GM23338 (cell line): ENCODE data around the gene SRGAP2C. TPM values are rescaled to one million over a fixed set of nuclear protein-coding genes. Genes with fewer than 3 reads are reported as not detected.
A peak's percentile ranks its signal among the peaks of the same experiment; 100 is the strongest.
"Not testable (repeated sequence)": the region's sequence is repeated elsewhere in the genome, so short reads cannot be mapped to it uniquely, and the experiment has no call there.

Experiments used
- ATAC-seq: fragments of 200-7000 bp; cut with Tn5 transposase; 3 replicates; pipeline ENCODE4 v1.9.1; 2020
- DNase-seq: peaks from one replicate; pipeline ENCODE4 v3.0.0-alpha.2; 2015; ENCODE audit warnings: low spot score
- H2AFZ ChIP-seq: fragments of 200-600 bp; sonication (generic); 2 replicates; pipeline ENCODE4 v1.8.0; 2016; ENCODE audit warnings: antibody characterized with exemption, mild to moderate bottlenecking, moderate library complexity
- H3F3A ChIP-seq: fragments of 200-600 bp; sonication (generic); replicated peaks from 2 replicates; pipeline ENCODE4 v1.8.0; 2017; ENCODE audit warnings: antibody characterized with exemption, mixed run types, low read depth
- H3K27ac ChIP-seq: fragments of 200-600 bp; sonication (generic); 2 replicates; pipeline ENCODE4 v1.6.1; 2016; ENCODE audit warnings: low read depth
- H3K27me3 ChIP-seq: fragments of 200-600 bp; sonication (generic); 2 replicates; pipeline ENCODE4 v1.8.0; 2016; ENCODE audit warnings: mild to moderate bottlenecking, mixed run types, moderate library complexity; ENCODE audit not compliant: insufficient read depth
- H3K36me3 ChIP-seq: fragments of 200-600 bp; sonication (generic); 2 replicates; pipeline ENCODE4 v1.8.0; 2016; ENCODE audit warnings: mild to moderate bottlenecking; ENCODE audit not compliant: insufficient read depth
- H3K4me1 ChIP-seq: fragments of 200-600 bp; sonication (generic); 2 replicates; pipeline ENCODE4 v1.8.0; 2016; ENCODE audit warnings: mild to moderate bottlenecking, moderate library complexity; ENCODE audit not compliant: insufficient read depth
- H3K4me2 ChIP-seq: fragments of 200-600 bp; sonication (generic); 2 replicates; pipeline ENCODE4 v1.7.1; 2017; ENCODE audit warnings: mixed run types
- H3K4me3 ChIP-seq: fragments of 200-600 bp; sonication (generic); 2 replicates; pipeline ENCODE4 v1.6.1; 2016; ENCODE audit warnings: mixed run types
- H3K79me2 ChIP-seq: fragments of 200-600 bp; sonication (generic); replicated peaks from 2 replicates; pipeline ENCODE4 v1.8.0; 2017; ENCODE audit warnings: mild to moderate bottlenecking; ENCODE audit not compliant: insufficient read depth
- H3K9me2 ChIP-seq: fragments of 200-600 bp; sonication (generic); 2 replicates; pipeline ENCODE4 v1.8.0; 2017; ENCODE audit not compliant: insufficient read depth
- H4K20me1 ChIP-seq: fragments of 200-600 bp; sonication (generic); replicated peaks from 2 replicates; pipeline ENCODE4 v1.8.0; 2017; ENCODE audit warnings: mild to moderate bottlenecking; ENCODE audit not compliant: insufficient read depth
- H3K27ac Mint-ChIP-seq: 2 replicates; pipeline ENCODE4 v1.8.0; 2020; ENCODE audit warnings: inconsistent platforms, mild to moderate bottlenecking, moderate library complexity, mixed read lengths
- H3K27me3 Mint-ChIP-seq: 3 replicates; pipeline ENCODE4 v1.8.0; 2022; ENCODE audit warnings: low read depth, mild to moderate bottlenecking, moderate library complexity, mixed read lengths, inconsistent platforms; ENCODE audit not compliant: insufficient read depth, poor library complexity
- H3K36me3 Mint-ChIP-seq: 3 replicates; pipeline ENCODE4 v1.8.0; 2021; ENCODE audit warnings: low read depth, mild to moderate bottlenecking, inconsistent platforms, moderate library complexity, mixed read lengths
- H3K4me1 Mint-ChIP-seq: 3 replicates; pipeline ENCODE4 v1.8.0; 2020; ENCODE audit warnings: mild to moderate bottlenecking, inconsistent platforms, mixed read lengths
- H3K4me3 Mint-ChIP-seq: 3 replicates; pipeline ENCODE4 v1.8.0; 2021; ENCODE audit warnings: moderate library complexity, mild to moderate bottlenecking, inconsistent platforms, mixed read lengths
- H3K9me3 Mint-ChIP-seq: 3 replicates; pipeline ENCODE4 v1.8.0; 2020; ENCODE audit warnings: moderate library complexity, mild to moderate bottlenecking, inconsistent platforms, mixed read lengths
- polyA plus RNA-seq: library from polyadenylated mRNA; unstranded; fragments of >200 nt; fragmentation: Nextera tagmentation; extraction: Ambion mirVana; gene quantifications from 2 replicates; pipeline ENCODE4 v1.2.1, GENCODE V29; 2016
- total RNA-seq: library from RNA; depleted of rRNA; stranded (reverse); fragments of >200 nt; shearing (Covaris generic); gene quantifications from 2 replicates; pipeline ENCODE4 v1.2.3, GENCODE V29; 2014

SRGAP2C gene
- total and polyA plus RNA-seq, 2 experiments from 2014 or later = 18.0 to 20.4 TPM

- ATAC-seq, H3K36me3 ChIP-seq, H3K4me1 ChIP-seq, H2AFZ ChIP-seq, H3K9me3 Mint-ChIP-seq, DNase-seq, H3K4me1 Mint-ChIP-seq, H3K4me3 ChIP-seq, H4K20me1 ChIP-seq, H3K27ac Mint-ChIP-seq, H3K4me2 ChIP-seq, H3F3A ChIP-seq, H3K27me3 ChIP-seq, H3K36me3 Mint-ChIP-seq, H3K79me2 ChIP-seq, H3K4me3 Mint-ChIP-seq, H3K27ac ChIP-seq, H3K27me3 Mint-ChIP-seq, H3K9me2 ChIP-seq: not testable (repeated sequence)
Measured at GRCh38 chr1:121316081-121316480, 131.3 kb downstream of the SRGAP2C start.

- not testable (repeated sequence) for H3K27ac ChIP-seq, H3K36me3 Mint-ChIP-seq, H3K36me3 ChIP-seq, H3K4me2 ChIP-seq, H3K4me3 Mint-ChIP-seq, DNase-seq, H3K4me3 ChIP-seq, H3K9me3 Mint-ChIP-seq, H3K9me2 ChIP-seq, H3K79me2 ChIP-seq, H3K27ac Mint-ChIP-seq, H2AFZ ChIP-seq, ATAC-seq, H3K4me1 Mint-ChIP-seq, H4K20me1 ChIP-seq, H3K27me3 Mint-ChIP-seq, H3K4me1 ChIP-seq, H3K27me3 ChIP-seq, H3F3A ChIP-seq
Measured at GRCh38 chr1:121317491-121318468, 133.0 kb downstream of the SRGAP2C start.

- not testable (repeated sequence) for DNase-seq, H3K36me3 Mint-ChIP-seq, H3K4me3 ChIP-seq, H3K36me3 ChIP-seq, H2AFZ ChIP-seq, H3K79me2 ChIP-seq, H4K20me1 ChIP-seq, H3K9me2 ChIP-seq, H3F3A ChIP-seq, H3K4me1 ChIP-seq, H3K27me3 Mint-ChIP-seq, H3K27ac ChIP-seq, H3K9me3 Mint-ChIP-seq, H3K4me1 Mint-ChIP-seq, H3K27ac Mint-ChIP-seq, H3K4me2 ChIP-seq, H3K27me3 ChIP-seq, H3K4me3 Mint-ChIP-seq
- ATAC-seq = peak; percentile 80
Measured at GRCh38 chr1:121318687-121319086, 133.9 kb downstream of the SRGAP2C start.

GRCh38 chr1:121321660-121322059, 136.9 kb downstream of the SRGAP2C start:
- not testable (repeated sequence) for H3K27me3 Mint-ChIP-seq, H2AFZ ChIP-seq, H3F3A ChIP-seq, H3K79me2 ChIP-seq, H3K27me3 ChIP-seq, H3K4me2 ChIP-seq, H3K36me3 Mint-ChIP-seq, H3K4me1 ChIP-seq, H3K4me1 Mint-ChIP-seq, DNase-seq, H3K4me3 ChIP-seq, H3K4me3 Mint-ChIP-seq, H3K36me3 ChIP-seq, ATAC-seq, H4K20me1 ChIP-seq, H3K9me2 ChIP-seq, H3K27ac Mint-ChIP-seq, H3K27ac ChIP-seq, H3K9me3 Mint-ChIP-seq

- H3K27ac ChIP-seq, H4K20me1 ChIP-seq, H3K27me3 ChIP-seq, H3K4me1 Mint-ChIP-seq, ATAC-seq, H3F3A ChIP-seq, H3K4me3 ChIP-seq, H2AFZ ChIP-seq, H3K36me3 Mint-ChIP-seq, H3K27me3 Mint-ChIP-seq, H3K4me3 Mint-ChIP-seq, H3K36me3 ChIP-seq, H3K79me2 ChIP-seq, DNase-seq, H3K27ac Mint-ChIP-seq, H3K9me2 ChIP-seq, H3K4me1 ChIP-seq, H3K4me2 ChIP-seq, H3K9me3 Mint-ChIP-seq: not testable (repeated sequence)
Measured at GRCh38 chr1:121324726-121325125, 140.0 kb downstream of the SRGAP2C start.

- not testable (repeated sequence) for H3K4me1 ChIP-seq, H3K4me3 ChIP-seq, H3K4me1 Mint-ChIP-seq, H3K27me3 Mint-ChIP-seq, H3K27me3 ChIP-seq, H3K79me2 ChIP-seq, DNase-seq, H3K4me3 Mint-ChIP-seq, H3K27ac ChIP-seq, H3K9me3 Mint-ChIP-seq, H4K20me1 ChIP-seq, H3K36me3 ChIP-seq, H3K9me2 ChIP-seq, H3K4me2 ChIP-seq, H3K27ac Mint-ChIP-seq, H3K36me3 Mint-ChIP-seq, H3F3A ChIP-seq, ATAC-seq, H2AFZ ChIP-seq
Measured at GRCh38 chr1:121332141-121332540, 147.4 kb downstream of the SRGAP2C start.
